Left ventricle myocardium inferior (tissue), 1 donor: ENCODE measurements around the gene CPNE6. TPM values are rescaled to one million over a fixed set of nuclear protein-coding genes. Genes with fewer than 3 reads are reported as not detected.

ENCODE experiments used
- DNase-seq: peaks from one replicate; pipeline ENCODE4 v3.0.0-alpha.2; 2020
- H3K27ac ChIP-seq: fragments of 200-600 bp; replicated peaks from 2 replicates; pipeline ENCODE4 v1.8.0; 2021
- H3K27me3 ChIP-seq: fragments of 200-600 bp; 2 replicates; pipeline ENCODE4 v1.8.0; 2021; ENCODE audit warnings: low read depth
- H3K36me3 ChIP-seq: fragments of 200-600 bp; 2 replicates; pipeline ENCODE4 v1.8.0; 2021
- H3K4me1 ChIP-seq: fragments of 200-600 bp; 2 replicates; pipeline ENCODE4 v1.8.0; 2021
- H3K4me3 ChIP-seq: fragments of 200-600 bp; 2 replicates; pipeline ENCODE4 v1.8.0; 2021; ENCODE audit warnings: mild to moderate bottlenecking, moderate library complexity
- H3K9me3 ChIP-seq: fragments of 200-600 bp; replicated peaks from 2 replicates; pipeline ENCODE4 v1.8.0; 2021
- CTCF ChIP-seq: fragments of 200-600 bp; IDR thresholded peaks from 2 replicates; pipeline ENCODE4 v1.8.0; 2021; ENCODE audit warnings: antibody characterized with exemption, mild to moderate bottlenecking, borderline replicate concordance
- intact Hi-C: fragments of 100-400 bp; cut with micrococcal nuclease; formaldehyde crosslinking; loops from one replicate; pipeline ENCODE4 v1.11.0; 2022
- total RNA-seq: library from RNA; stranded (reverse); fragmentation: NEBNext Ultra II Directional; extraction: Animal tissue kit (Norgen Biotek cat#: 25700); gene quantifications from one replicate; pipeline ENCODE4 v1.2.1, GENCODE V29; 2021
- donor health status: DM: no; HTN: yes; CAD: no; lungs with severe emphysema.

The CPNE6 gene
- total RNA-seq, 1 donor from 2014 or later = not detected

- Histone ChIP-seq H3K36me3 (no peaks in the 10 kb centered on the region), H3K4me1 (peaks cover 15% of the 10 kb centered on the region), H3K4me3 (no peak overlapping the region), H3K27ac (no peak overlapping the region), H3K9me3 (no peaks in the 10 kb centered on the region), H3K27me3 (peaks cover 38% of the 10 kb centered on the region)
- DNase-seq = no peak
- intact Hi-C loops = no loop called here
- TF ChIP-seq CTCF = no peak
These were observed 8.3 kb downstream of the CPNE6 start for GRCh38 chr14:24079491-24080141.

- no peak overlapping the region for H3K4me3 ChIP-seq
- no peak for TF ChIP-seq CTCF
- H3K36me3 ChIP-seq = no peaks in the 10 kb centered on the region
- intact Hi-C loops = no loop called here
- no peak overlapping the region for H3K27ac ChIP-seq
- peaks cover 38% of the 10 kb centered on the region for H3K27me3 ChIP-seq
- no peaks in the 10 kb centered on the region for H3K9me3 ChIP-seq
- H3K4me1 ChIP-seq = peaks cover 15% of the 10 kb centered on the region
- DNase-seq = no peak
These were observed 8.8 kb downstream of the CPNE6 start for GRCh38 chr14:24080142-24080530.

- intact Hi-C loops = no loop called here
- no peak for TF ChIP-seq CTCF
- peaks cover 15% of the 10 kb centered on the region for H3K4me1 ChIP-seq
- peaks cover 38% of the 10 kb centered on the region for H3K27me3 ChIP-seq
- H3K36me3 ChIP-seq = no peaks in the 10 kb centered on the region
- peak overlapping the region; percentile 58 for H3K27ac ChIP-seq
- H3K9me3 ChIP-seq = no peaks in the 10 kb centered on the region
- H3K4me3 ChIP-seq = peak overlapping the region; percentile 72
- DNase-seq = peak; percentile 35
These were observed 9.8 kb downstream of the CPNE6 start for GRCh38 chr14:24080888-24081738.

- H3K9me3 ChIP-seq = no peaks in the 10 kb centered on the region
- H3K36me3 ChIP-seq = no peaks in the 10 kb centered on the region
- no peak overlapping the region for H3K27ac ChIP-seq
- no peak for TF ChIP-seq CTCF
- peaks cover 35% of the 10 kb centered on the region for H3K27me3 ChIP-seq
- peaks cover 15% of the 10 kb centered on the region for H3K4me1 ChIP-seq
- DNase-seq = no peak
- intact Hi-C loops = no loop called here
- peak overlapping the region; percentile 72 for H3K4me3 ChIP-seq
These were observed 10.4 kb downstream of the CPNE6 start for GRCh38 chr14:24081739-24082211.

GRCh38 chr14:24082411-24083080 is 11.2 kb downstream of the CPNE6 start:
- Histone ChIP-seq H3K27me3 (peaks cover 29% of the 10 kb centered on the region), H3K36me3 (no peaks in the 10 kb centered on the region), H3K27ac (no peak overlapping the region), H3K4me1 (peaks cover 15% of the 10 kb centered on the region), H3K4me3 (no peak overlapping the region), H3K9me3 (no peaks in the 10 kb centered on the region)
- intact Hi-C loops = no loop called here
- TF ChIP-seq CTCF = no peak
- no peak for DNase-seq
